Uterus (tissue), 2 donors: ENCODE results near the gene BIK.

Experiments used
- CTCF ChIP-seq, 4 experiments: fragments of 200-600 bp in 2 of 4; fragments of 450-650 bp in 2 of 4; sonication (generic) in 2 of 4; IDR thresholded peaks; one replicate each; pipeline ENCODE4 v1.5.1; 2016 to 2019; ENCODE audit warnings: antibody characterized with exemption in 4 of 4, mild to moderate bottlenecking in 2 of 4, moderate library complexity in 1 of 4
- POLR2A ChIP-seq, 2 donors: fragments of 450-650 bp; IDR thresholded peaks; one replicate each; pipeline ENCODE4 v1.6.1; 2016; ENCODE audit warnings: antibody characterized with exemption in 2 of 2, mild to moderate bottlenecking in 1 of 2, moderate library complexity in 1 of 2

GRCh38 chr22:43160497-43161126 is 50.1 kb downstream of the BIK start:
- no peak for TF ChIP-seq POLR2A (IDR thresholded peaks at IDR 0.05)
- no peak for TF ChIP-seq CTCF (IDR thresholded peaks at IDR 0.05)
